SJSA1 (cell line): ENCODE results near the gene TNS1. TPM values are rescaled to one million over a fixed set of nuclear protein-coding genes. Genes with fewer than 3 reads are reported as not detected.
A peak's percentile ranks its signal among the peaks of the same experiment; 100 is the strongest.

ENCODE experiments used
- DNase-seq, 2 experiments: peaks; one replicate each; pipeline ENCODE4 v3.0.0-alpha.2; 2015 to 2020; ENCODE audit warnings: low spot score in 2 of 2, low read depth in 1 of 2
- H3K27ac ChIP-seq: fragments of 250-450 bp; sonication (Bioruptor Pico); 2 replicates; pipeline ENCODE4 v1.5.1; 2020; ENCODE audit warnings: mild to moderate bottlenecking, moderate library complexity
- H3K27me3 ChIP-seq: fragments of 250-450 bp; sonication (Bioruptor Pico); replicated peaks from 2 replicates; pipeline ENCODE4 v1.5.1; 2020; ENCODE audit warnings: mild to moderate bottlenecking, moderate library complexity
- H3K36me3 ChIP-seq: fragments of 250-450 bp; sonication (Bioruptor Pico); 2 replicates; pipeline ENCODE4 v1.5.1; 2020; ENCODE audit warnings: mild to moderate bottlenecking
- H3K4me1 ChIP-seq: fragments of 250-450 bp; sonication (Bioruptor Pico); replicated peaks from 2 replicates; pipeline ENCODE4 v1.6.1; 2021; ENCODE audit warnings: mild to moderate bottlenecking
- H3K4me3 ChIP-seq: fragments of 250-450 bp; sonication (Bioruptor Pico); 2 replicates; pipeline ENCODE4 v1.5.1; 2020; ENCODE audit warnings: mild to moderate bottlenecking
- H3K9me3 ChIP-seq: fragments of 250-450 bp; sonication (Bioruptor Pico); replicated peaks from 2 replicates; pipeline ENCODE4 v1.5.1; 2020; ENCODE audit warnings: mild to moderate bottlenecking
- total RNA-seq: library from RNA; depleted of rRNA; stranded (reverse); fragments of >200 nt; shearing (Covaris generic); gene quantifications from 2 replicates; pipeline ENCODE4 v1.2.3, GENCODE V29; 2014

TNS1 gene
- total RNA-seq, 1 experiment from 2014 or later, result 9.8 TPM

DNA sequence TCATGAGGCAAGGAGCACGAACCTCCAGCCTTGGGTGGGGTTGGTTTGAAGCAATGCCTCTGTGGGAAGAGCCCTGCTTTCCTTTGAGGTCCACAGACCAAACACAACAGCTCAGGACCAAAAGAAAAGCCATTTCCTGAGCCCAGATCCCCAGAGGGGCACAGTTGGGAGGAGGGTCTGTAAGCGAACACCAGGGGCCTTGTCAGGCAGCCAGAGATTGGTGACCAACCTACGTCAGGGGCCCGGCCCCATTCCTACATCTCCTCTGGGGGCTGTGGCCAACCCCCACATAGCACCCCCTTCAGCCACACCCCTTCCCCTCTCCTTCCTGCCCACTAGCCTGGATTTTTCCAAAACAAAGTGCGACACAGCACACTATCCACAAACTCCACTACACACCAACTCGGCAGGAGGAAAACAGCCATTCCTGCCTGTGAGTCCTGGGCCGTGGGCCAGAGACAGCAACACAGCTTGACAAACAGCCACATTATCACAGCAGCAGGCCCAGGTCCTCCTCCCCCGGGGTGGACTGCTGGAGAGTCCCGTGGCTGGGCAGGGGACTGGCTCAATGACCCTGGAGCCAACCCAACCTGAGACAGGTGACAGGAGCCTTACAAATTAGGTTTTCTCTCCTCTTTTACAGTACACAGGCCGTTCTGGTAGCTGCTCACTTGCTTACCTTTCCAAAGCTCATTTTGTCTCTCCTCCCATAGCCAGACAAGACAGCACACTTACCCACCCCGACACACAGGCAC lies 98.8 kb downstream of the TNS1 start:
- Histone ChIP-seq H3K27ac (no peak overlapping the region), H3K27me3 (no peaks in the 10 kb centered on the region), H3K36me3 (peaks cover 8% of the 10 kb centered on the region), H3K9me3 (no peaks in the 10 kb centered on the region), H3K4me1 (peaks cover 25% of the 10 kb centered on the region), H3K4me3 (no peak overlapping the region)
- DNase-seq, result no peak

- DNase-seq, result no peak
- no peaks in the 10 kb centered on the region for H3K9me3 ChIP-seq
- H3K4me3 ChIP-seq, result no peak overlapping the region
- H3K36me3 ChIP-seq, result peaks cover 8% of the 10 kb centered on the region
- H3K27ac ChIP-seq, result no peak overlapping the region; the same call in 1 of the 2 replicates
- no peaks in the 10 kb centered on the region for H3K27me3 ChIP-seq
- peaks cover 26% of the 10 kb centered on the region for H3K4me1 ChIP-seq
These were observed 99.5 kb downstream of the TNS1 start for GRCh38 chr2:217903142-217903858.

DNA sequence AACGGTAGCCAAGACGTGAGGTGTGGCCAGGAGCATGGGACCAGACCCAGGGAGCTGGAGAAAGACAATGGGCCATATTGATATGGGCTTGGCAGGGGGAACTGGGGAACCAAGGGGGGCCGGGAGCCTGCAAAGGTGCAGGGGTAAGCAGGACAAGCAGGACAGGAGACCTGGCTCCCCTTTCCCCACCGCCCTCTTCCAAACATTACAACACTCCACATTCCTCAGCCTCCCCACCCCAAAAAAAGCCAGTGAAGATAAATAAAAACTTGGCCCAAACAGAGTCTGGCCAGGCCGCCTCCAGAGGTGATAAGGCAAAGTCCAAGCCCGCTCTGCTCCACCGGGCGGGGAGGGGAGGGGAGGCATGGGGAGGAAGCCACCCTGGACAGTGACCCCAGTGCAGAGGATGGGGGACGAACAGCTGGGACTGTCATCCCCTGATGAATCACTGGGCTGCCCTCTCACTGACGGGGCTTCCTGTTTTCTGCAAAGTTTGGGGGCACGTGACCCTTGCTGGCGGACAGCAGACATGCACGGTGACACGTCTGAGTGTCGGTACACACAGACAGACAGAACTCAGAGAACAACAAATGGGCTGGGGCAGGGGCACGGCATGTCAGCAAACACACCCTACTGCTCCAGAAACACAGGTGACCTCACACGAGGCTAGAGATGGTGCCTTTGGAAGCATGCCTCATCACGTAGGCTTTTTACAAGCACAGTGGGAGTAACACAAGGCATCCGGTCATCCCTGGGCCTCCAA lies 100.2 kb downstream of the TNS1 start:
- H3K4me3 ChIP-seq, result no peak overlapping the region
- DNase-seq, result peak; percentile 38 to 67
- peaks cover 11% of the 10 kb centered on the region for H3K36me3 ChIP-seq
- H3K27ac ChIP-seq, result no peak overlapping the region; the same call in 1 of the 2 replicates
- H3K27me3 ChIP-seq, result no peaks in the 10 kb centered on the region
- H3K9me3 ChIP-seq, result no peaks in the 10 kb centered on the region
- H3K4me1 ChIP-seq, result peaks cover 26% of the 10 kb centered on the region

- Histone ChIP-seq H3K27me3 (no peaks in the 10 kb centered on the region), H3K4me1 (peaks cover 26% of the 10 kb centered on the region), H3K9me3 (no peaks in the 10 kb centered on the region), H3K27ac (no peak overlapping the region), H3K4me3 (no peak overlapping the region), H3K36me3 (peaks cover 14% of the 10 kb centered on the region)
- no peak for DNase-seq
These were observed 100.9 kb downstream of the TNS1 start for GRCh38 chr2:217901835-217902378.

GRCh38 chr2:217901400-217901799 lies 101.4 kb downstream of the TNS1 start:
- Histone ChIP-seq H3K36me3 (peaks cover 17% of the 10 kb centered on the region), H3K27ac (no peak overlapping the region), H3K4me3 (no peak overlapping the region), H3K9me3 (no peaks in the 10 kb centered on the region), H3K4me1 (peaks cover 26% of the 10 kb centered on the region), H3K27me3 (no peaks in the 10 kb centered on the region)
- DNase-seq, result no peak

GRCh38 chr2:217900780-217901360 lies 101.9 kb downstream of the TNS1 start:
- peaks cover 22% of the 10 kb centered on the region for H3K36me3 ChIP-seq
- no peak for DNase-seq
- H3K9me3 ChIP-seq, result no peaks in the 10 kb centered on the region
- no peak overlapping the region for H3K27ac ChIP-seq
- H3K4me3 ChIP-seq, result no peak overlapping the region
- no peaks in the 10 kb centered on the region for H3K27me3 ChIP-seq
- peaks cover 26% of the 10 kb centered on the region for H3K4me1 ChIP-seq

- Histone ChIP-seq H3K9me3 (no peaks in the 10 kb centered on the region), H3K4me1 (peaks cover 26% of the 10 kb centered on the region), H3K27ac (no peak overlapping the region), H3K36me3 (peaks cover 28% of the 10 kb centered on the region), H3K27me3 (no peaks in the 10 kb centered on the region), H3K4me3 (no peak overlapping the region)
- no peak for DNase-seq
These were observed 102.6 kb downstream of the TNS1 start for GRCh38 chr2:217900010-217900779.

- H3K27me3 ChIP-seq, result no peaks in the 10 kb centered on the region
- no peak overlapping the region for H3K4me3 ChIP-seq
- no peaks in the 10 kb centered on the region for H3K9me3 ChIP-seq
- H3K27ac ChIP-seq, result no peak overlapping the region
- H3K4me1 ChIP-seq, result peaks cover 26% of the 10 kb centered on the region
- peaks cover 31% of the 10 kb centered on the region for H3K36me3 ChIP-seq
- peak; percentile 71 to 88 for DNase-seq
These were observed 103.4 kb downstream of the TNS1 start for GRCh38 chr2:217899231-217900009.

DNA sequence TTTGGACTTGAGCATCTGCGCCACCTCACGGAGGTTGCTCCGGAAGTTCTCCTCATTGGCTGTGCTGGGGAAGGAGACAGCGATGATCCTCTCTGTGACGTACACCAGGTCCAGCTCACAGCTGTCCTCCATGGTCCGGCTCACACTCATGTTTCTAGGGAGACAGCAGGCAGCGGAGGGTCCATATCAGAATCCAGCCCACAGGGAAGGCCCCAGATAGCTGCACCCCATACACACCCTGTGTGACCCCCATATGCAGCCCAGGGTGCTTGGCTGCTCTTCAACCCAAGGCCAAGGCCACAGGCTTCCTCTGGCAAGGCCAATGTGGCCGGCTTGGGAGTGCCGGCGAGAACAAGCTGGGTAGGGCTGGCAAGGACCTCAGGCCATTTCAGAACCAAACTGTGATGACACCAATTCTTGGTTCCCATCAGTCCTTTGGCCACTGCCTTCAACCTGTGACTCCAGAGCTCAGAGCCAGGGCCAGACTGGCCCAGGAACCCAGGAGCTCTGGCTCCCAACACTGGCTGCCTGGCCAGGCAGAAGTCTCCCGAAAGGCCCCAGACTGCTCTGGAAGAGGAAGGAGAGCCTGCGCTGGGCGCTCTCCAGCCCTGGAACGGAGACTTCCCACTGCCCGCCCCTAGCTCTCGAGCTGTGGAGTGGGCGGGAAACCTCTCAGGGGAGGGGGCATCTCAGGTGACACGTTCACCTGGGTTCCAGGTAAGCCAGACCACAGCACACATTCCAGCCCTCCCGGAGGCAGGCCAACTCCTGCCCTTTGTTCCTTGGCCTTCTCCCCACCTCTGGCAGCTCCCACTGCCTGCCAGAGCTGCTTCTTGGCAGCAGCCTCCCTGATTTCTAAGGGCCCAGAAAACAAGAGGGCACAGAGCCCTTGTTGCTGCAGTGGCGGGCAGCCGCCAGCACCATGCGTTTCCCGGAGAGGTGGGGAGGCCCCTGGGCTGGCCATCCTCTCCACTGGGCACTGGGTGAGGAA lies 104.7 kb downstream of the TNS1 start:
- H3K4me1 ChIP-seq, result peaks cover 22% of the 10 kb centered on the region
- no peak overlapping the region for H3K27ac ChIP-seq
- no peak overlapping the region for H3K4me3 ChIP-seq
- no peaks in the 10 kb centered on the region for H3K27me3 ChIP-seq
- H3K9me3 ChIP-seq, result no peaks in the 10 kb centered on the region
- H3K36me3 ChIP-seq, result peaks cover 38% of the 10 kb centered on the region
- no peak for DNase-seq

DNA sequence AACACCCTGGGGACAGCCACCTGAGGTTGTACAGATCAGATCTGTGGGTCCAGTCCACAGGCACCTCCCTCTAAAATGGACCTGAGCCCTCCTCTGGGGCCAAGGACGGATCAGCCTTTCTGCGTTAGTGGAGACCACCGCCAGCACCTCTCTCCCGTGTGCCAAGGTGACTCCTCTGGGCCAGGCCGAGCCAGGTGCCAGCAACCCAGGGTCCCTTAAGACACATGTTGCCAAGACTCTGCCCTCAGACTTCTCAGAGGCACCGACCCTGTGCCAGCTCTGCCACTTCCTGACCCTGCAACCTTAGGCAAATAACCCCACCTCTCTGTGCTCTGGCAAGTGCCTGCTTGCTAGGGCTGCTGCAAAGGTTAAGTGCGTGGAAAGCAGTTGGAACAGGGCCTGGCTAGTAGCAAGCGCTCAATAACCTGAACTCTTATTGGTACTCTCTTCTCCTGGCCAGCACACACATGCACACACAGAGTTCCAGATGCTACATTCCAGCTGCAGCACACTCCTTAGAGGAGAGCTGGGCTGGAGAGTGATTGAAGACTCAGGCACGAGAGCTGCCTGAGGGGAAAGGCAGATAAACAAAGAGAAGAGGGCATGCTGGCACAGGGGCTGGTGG lies 105.6 kb downstream of the TNS1 start:
- Histone ChIP-seq H3K27ac (no peak overlapping the region), H3K27me3 (no peaks in the 10 kb centered on the region), H3K36me3 (peaks cover 39% of the 10 kb centered on the region)

DNA sequence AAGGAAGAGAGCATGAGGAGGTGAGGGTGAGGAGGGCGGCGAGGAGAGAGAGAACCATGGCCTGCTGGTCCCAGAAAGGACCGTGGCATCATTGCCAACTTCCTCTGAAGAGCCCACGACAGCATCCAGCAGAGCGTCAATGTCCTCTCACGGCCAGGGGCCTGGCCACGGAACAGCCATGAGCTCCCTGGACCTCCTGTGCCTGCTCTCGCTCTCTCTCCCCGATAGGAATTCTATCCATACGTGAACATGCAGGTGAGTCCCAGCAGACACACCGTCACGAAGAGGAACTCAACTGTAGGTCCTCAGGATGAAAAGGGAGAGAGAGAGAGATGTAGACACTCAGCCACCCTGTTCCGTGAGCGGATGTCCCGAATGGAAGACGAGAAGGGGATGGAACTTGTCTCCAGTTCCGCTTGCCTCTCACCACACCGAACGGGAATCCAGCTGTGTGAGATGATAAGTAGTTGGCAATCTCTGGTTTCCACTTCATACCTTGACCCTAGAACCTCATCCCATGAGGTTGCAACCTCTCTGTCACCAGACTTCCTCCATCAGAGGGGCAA lies 107.6 kb downstream of the TNS1 start:
- Histone ChIP-seq H3K27me3 (no peaks in the 10 kb centered on the region), H3K36me3 (peaks cover 47% of the 10 kb centered on the region), H3K27ac (no peak overlapping the region), H3K4me3 (no peak overlapping the region), H3K9me3 (no peaks in the 10 kb centered on the region), H3K4me1 (peaks cover 6% of the 10 kb centered on the region)
- DNase-seq, result no peak

More for the DNA sequence above, 105.6 kb downstream of the TNS1 start:
- DNase-seq, result no peak
- Histone ChIP-seq H3K4me1 (peaks cover 13% of the 10 kb centered on the region), H3K4me3 (no peak overlapping the region), H3K9me3 (no peaks in the 10 kb centered on the region)
